HCT116 (cell line): Measurements from ENCODE around the gene RASGRF1. TPM values are rescaled to one million over a fixed set of nuclear protein-coding genes. Genes with fewer than 3 reads are reported as not detected.
"Not testable (repeated sequence)": the region's sequence is repeated elsewhere in the genome, so short reads cannot be mapped to it uniquely, and the experiment has no call there.

Experiments
- ATAC-seq: fragments of 200-7000 bp; cut with Tn5 transposase; 2 replicates; pipeline ENCODE4 v1.9.1; 2020; ENCODE audit warnings: mild to moderate bottlenecking, moderate library complexity
- BruUV-seq: library from RNA; stranded (reverse); fragments of 400-500 nt; replicated peaks from 2 replicates; lab custom pipeline; 2021; lab: Mats Ljungman, UMichigan
- CTCF ChIA-PET: fragments of 300-600 bp; sonication (Branson Sonifier 250); formaldehyde crosslinking; loops from one replicate; lab custom pipeline; 2021; ENCODE audit warnings: antibody characterized with exemption; lab: Charles Lee
- POLR2A ChIA-PET: fragments of 300-600, 350-600 bp; sonication (Branson Sonifier 250); formaldehyde crosslinking; loops from one replicate; lab custom pipeline; 2021; ENCODE audit warnings: antibody characterized with exemption; lab: Charles Lee
- RAD21 ChIA-PET, 2 experiments: fragments of 300-600 bp; sonication (Branson Sonifier 250); formaldehyde crosslinking; loops; one replicate each; lab custom pipeline; 2023; ENCODE audit warnings: low total read pairs in 2 of 2; ENCODE audit not compliant: uncharacterized antibody in 2 of 2, unreplicated experiment in 2 of 2, low non-redundant PET in 1 of 2; lab: Charles Lee
- DNase-seq: peaks from one replicate; pipeline ENCODE4 v3.0.0-alpha.2; 2010; ENCODE audit warnings: low read depth, low spot score
- H2AFZ ChIP-seq: fragments of 200-600 bp; shearing (Covaris generic), sonication (generic); 2 replicates; pipeline ENCODE4 v1.6.1; 2017; ENCODE audit warnings: low read depth, mixed run types, mixed read lengths, antibody characterized with exemption, low read length; ENCODE audit not compliant: poor library complexity, severe bottlenecking
- H3K27ac ChIP-seq: 2 replicates; pipeline ENCODE4 v1.5.1; 2012; ENCODE audit warnings: low read depth, low read length
- H3K27me3 ChIP-seq: fragments of 200-600 bp; sonication (generic); 2 replicates; pipeline ENCODE4 v1.6.1; 2016; ENCODE audit warnings: mixed run types, low read length, mixed read lengths; ENCODE audit not compliant: insufficient read depth
- H3K36me3 ChIP-seq, 2 experiments: fragments of 200-500 bp in 1 of 2; fragments of 200-600 bp in 1 of 2; sonication (Bioruptor generic) in 1 of 2; sonication (generic) in 1 of 2; 2 replicates each; pipeline versions ENCODE4 v1.5.1 to v1.6.1; 2014 to 2016; ENCODE audit warnings: low read length in 2 of 2, inconsistent platforms in 1 of 2, mixed read lengths in 1 of 2, mixed run types in 1 of 2; ENCODE audit not compliant: insufficient read depth in 2 of 2, control insufficient read depth in 1 of 2
- H3K4me1 ChIP-seq, 2 experiments: fragments of 200-600 bp in 1 of 2; sonication (generic) in 1 of 2; 2 replicates each; pipeline versions ENCODE4 v1.5.1 to v1.6.1; 2012 to 2017; ENCODE audit warnings: low read length in 2 of 2, inconsistent platforms in 1 of 2, mild to moderate bottlenecking in 1 of 2, mixed read lengths in 1 of 2, mixed run types in 1 of 2, moderate library complexity in 1 of 2; ENCODE audit not compliant: insufficient read depth in 2 of 2, control insufficient read depth in 1 of 2
- H3K4me2 ChIP-seq: fragments of 200-600 bp; sonication (generic); 2 replicates; pipeline ENCODE4 v1.6.1; 2017; ENCODE audit warnings: mixed run types, low read length, mixed read lengths
- H3K4me3 ChIP-seq, 2 experiments: fragments of 200-600 bp in 1 of 2; sonication (generic) in 1 of 2; replicated peaks in 1 of 2; 2 replicates each; pipeline ENCODE4 v1.5.1; 2011 to 2016; ENCODE audit warnings: low read length in 2 of 2, control low read depth in 1 of 2, low read depth in 1 of 2, mild to moderate bottlenecking in 1 of 2, mixed read lengths in 1 of 2, mixed run types in 1 of 2
- H3K79me2 ChIP-seq: fragments of 200-600 bp; sonication (generic); 2 replicates; pipeline ENCODE4 v1.6.1; 2017; ENCODE audit warnings: mild to moderate bottlenecking, mixed run types, low read length, moderate library complexity, mixed read lengths; ENCODE audit not compliant: insufficient read depth
- H3K9ac ChIP-seq: fragments of 200-600 bp; sonication (generic); 2 replicates; pipeline ENCODE4 v1.6.1; 2016; ENCODE audit warnings: low read length, mixed read lengths
- H3K9me2 ChIP-seq: fragments of 200-600 bp; sonication (generic), shearing (Covaris generic); 2 replicates; pipeline ENCODE4 v1.6.1; 2017; ENCODE audit warnings: mixed run types, mild to moderate bottlenecking, moderate library complexity; ENCODE audit not compliant: insufficient read depth
- H3K9me3 ChIP-seq, 2 experiments: fragments of 200-500 bp in 1 of 2; fragments of 200-600 bp in 1 of 2; sonication (Bioruptor generic) in 1 of 2; sonication (generic) in 1 of 2; 2 replicates each; pipeline ENCODE4 v1.6.1; 2014 to 2017; ENCODE audit warnings: low read length in 2 of 2, mixed read lengths in 2 of 2, inconsistent platforms in 1 of 2, low read depth in 1 of 2, mild to moderate bottlenecking in 1 of 2, mixed run types in 1 of 2, moderate library complexity in 1 of 2; ENCODE audit not compliant: control insufficient read depth in 1 of 2, insufficient read depth in 1 of 2
- H4K20me1 ChIP-seq: fragments of 200-600 bp; sonication (generic), shearing (Covaris generic); 2 replicates; pipeline ENCODE4 v1.6.1; 2017; ENCODE audit warnings: mixed run types, mild to moderate bottlenecking, moderate library complexity; ENCODE audit not compliant: insufficient read depth
- ATF3 ChIP-seq: IDR thresholded peaks from 2 replicates; pipeline ENCODE4 v1.6.1; 2012
- CEBPB ChIP-seq: IDR thresholded peaks from 2 replicates; pipeline ENCODE4 v1.6.1; 2012; ENCODE audit warnings: low read depth
- CTCF ChIP-seq, 3 experiments: fragments of 200-600 bp in 1 of 3; sonication (generic) in 1 of 3; IDR thresholded peaks in 2 of 3; conservative IDR thresholded peaks in 1 of 3; 2 replicates each; pipeline ENCODE4 v1.5.1; 2012 to 2017; ENCODE audit warnings: low read depth in 2 of 3, low read length in 2 of 3, antibody characterized with exemption in 1 of 3, borderline replicate concordance in 1 of 3, control low read depth in 1 of 3, mild to moderate bottlenecking in 1 of 3, mixed read lengths in 1 of 3, mixed run types in 1 of 3, moderate library complexity in 1 of 3; ENCODE audit not compliant: insufficient read depth in 1 of 3
- EGR1 ChIP-seq: IDR thresholded peaks from 2 replicates; pipeline ENCODE4 v1.6.1; 2012; ENCODE audit warnings: low read depth
- EZH2phosphoT487 ChIP-seq: fragments of 200-600 bp; IDR thresholded peaks from 2 replicates; pipeline ENCODE4 v1.6.1; 2018; ENCODE audit warnings: antibody characterized with exemption, borderline replicate concordance
- POLR2A ChIP-seq: IDR thresholded peaks from 2 replicates; pipeline ENCODE4 v1.7.0; 2011; ENCODE audit warnings: borderline replicate concordance; ENCODE audit not compliant: insufficient read depth, insufficient read length; ENCODE audit errors: extremely low read depth
- POLR2AphosphoS5 ChIP-seq: IDR thresholded peaks from 2 replicates; pipeline ENCODE4 v1.6.1; 2011; ENCODE audit warnings: mild to moderate bottlenecking, low read depth, low read length, moderate library complexity
- RAD21 ChIP-seq: IDR thresholded peaks from 2 replicates; pipeline ENCODE4 v1.6.1; 2012; ENCODE audit warnings: low read depth, mild to moderate bottlenecking
- SIN3A ChIP-seq: IDR thresholded peaks from 2 replicates; pipeline ENCODE4 v1.6.1; 2012; ENCODE audit warnings: low read depth
- SP1 ChIP-seq: IDR thresholded peaks from 2 replicates; pipeline ENCODE4 v1.6.1; 2012; ENCODE audit warnings: low read depth
- SRF ChIP-seq: IDR thresholded peaks from 2 replicates; pipeline ENCODE4 v1.6.1; 2012; ENCODE audit warnings: low read depth
- YY1 ChIP-seq: IDR thresholded peaks from 2 replicates; pipeline ENCODE4 v1.6.1; 2011; ENCODE audit warnings: low read length, low read depth, moderate library complexity, mild to moderate bottlenecking; ENCODE audit not compliant: insufficient replicate concordance; ENCODE audit errors: extremely low read depth
- intact Hi-C: fragments of 100-400 bp; cut with micrococcal nuclease; formaldehyde crosslinking; loops from 2 replicates; pipeline ENCODE4 v1.10.0; 2022
- total RNA-seq: library from RNA; stranded (reverse); gene quantifications from one replicate; pipeline ENCODE4 v1.2.1, GENCODE V29; 2021; ENCODE audit not compliant: unreplicated experiment

The RASGRF1 gene
- total RNA-seq, 1 experiment from 2014 or later, result 2.4 TPM

GRCh38 chr15:79113831-79114230, 23.3 kb upstream of the RASGRF1 start:
- no peaks in the 10 kb centered on the region for H4K20me1 ChIP-seq
- no peak for ATAC-seq
- CTCF ChIA-PET, result no interaction called here
- H3K79me2 ChIP-seq, result no peaks in the 10 kb centered on the region
- RAD21 ChIA-PET, result no interaction called here
- no TSS peak for BruUV-seq
- intact Hi-C loops, result no loop called here
- TF ChIP-seq YY1 (no peak), CEBPB (no peak), ATF3 (no peak), POLR2AphosphoS5 (no peak), CTCF (IDR thresholded peaks at IDR 0.05 in 2 of 3, conservative IDR thresholded peaks at IDR 0.05 in 1 of 3; ENCODE audit: borderline replicate concordance in 1 of 3, insufficient read depth in 1 of 3, low read depth in 2 of 3, low read length in 2 of 3) (no peak), SIN3A (no peak), EGR1 (no peak), SRF (no peak), RAD21 (no peak), SP1 (no peak), POLR2A (no peak), EZH2phosphoT487 (no peak)
- H3K9ac ChIP-seq, result no peak overlapping the region
- no peak overlapping the region for H3K4me2 ChIP-seq
- POLR2A ChIA-PET, result no interaction called here
- H3K9me2 ChIP-seq, result no peaks in the 10 kb centered on the region
- H3K27ac ChIP-seq, result no peak overlapping the region
- H3K9me3 ChIP-seq, result no peaks in the 10 kb centered on the region
- H2AFZ ChIP-seq, result no peak overlapping the region
- peaks cover 45% of the 10 kb centered on the region for H3K27me3 ChIP-seq
- DNase-seq, result no peak
- no peaks in the 10 kb centered on the region for H3K36me3 ChIP-seq
- no peaks in the 10 kb centered on the region for H3K4me1 ChIP-seq
- H3K4me3 ChIP-seq, result no peak overlapping the region

- not testable (repeated sequence) for H3K4me1 ChIP-seq
Observed at GRCh38 chr15:79111404-79111803, 20.8 kb upstream of the RASGRF1 start.

More at GRCh38 chr15:79111404-79111803, 20.8 kb upstream of the RASGRF1 start:
- DNase-seq, BruUV-seq, H3K4me3 ChIP-seq, H3K9me3 ChIP-seq, H3K4me2 ChIP-seq, H3K9ac ChIP-seq, H3K79me2 ChIP-seq, H2AFZ ChIP-seq, H4K20me1 ChIP-seq, H3K9me2 ChIP-seq, RAD21 ChIA-PET, ATAC-seq, POLR2A ChIA-PET, intact Hi-C loops, H3K36me3 ChIP-seq, H3K27ac ChIP-seq: not testable (repeated sequence)
- CTCF ChIA-PET, result interaction anchor here (1.3 kb wide), 1 partner anchor 73 kb away, joined by 3 read pairs; no protein-coding TSS in a partner anchor
- peaks cover 55% of the 10 kb centered on the region for H3K27me3 ChIP-seq
